ENCODE data around the gene ADGRL2. TPM values are rescaled to one million over a fixed set of nuclear protein-coding genes. Genes with fewer than 3 reads are reported as not detected.
"Not testable (repeated sequence)": the region's sequence is repeated elsewhere in the genome, so short reads cannot be mapped to it uniquely, and the experiment has no call there.

Gene ADGRL2
- total and polyA plus RNA-seq, 2 of the 4 experiments (the other 2 are of a cell fraction): 17.0 to 42.7 TPM

DNA sequence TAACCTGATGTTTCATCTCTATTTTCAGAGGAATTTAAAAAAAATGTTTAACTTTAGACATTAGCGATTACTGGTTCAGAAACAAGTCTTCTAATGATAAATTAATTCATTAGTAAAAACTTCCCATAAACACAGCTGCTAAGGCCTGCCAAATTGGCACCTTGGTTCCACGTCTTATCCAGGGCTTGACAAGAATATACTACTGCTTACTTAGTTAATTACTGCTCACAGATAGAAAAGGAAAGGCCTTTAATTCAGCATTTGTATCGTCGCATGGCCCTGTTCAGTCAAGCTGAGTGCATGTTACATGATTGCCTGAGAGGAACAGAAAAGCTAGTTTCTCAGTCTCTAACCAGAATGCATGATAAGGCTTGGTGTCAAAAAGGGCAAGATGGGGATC is 84.6 kb downstream of the ADGRL2 start:
- dilution Hi-C loops (cut with HindIII; ENCODE audit: low sequenced_read_pairs, unreplicated experiment): no loop called here
- Histone ChIP-seq H2BK120ac (ENCODE audit: low read depth, low read length) (no peak overlapping the region), H4K5ac (ENCODE audit: low read depth, low read length) (no peak overlapping the region), H2AK9ac (replicated peaks; ENCODE audit: low read depth, low read length, poor library complexity) (no peak overlapping the region), H2AFZ (replicated peaks; ENCODE audit: low read length, poor library complexity) (no peak overlapping the region), H2BK5ac (ENCODE audit: low read depth, low read length, poor library complexity, severe bottlenecking) (no peak overlapping the region), H3K79me1 (ENCODE audit: low read depth in 1 of 2, low read length in 2 of 2) (no peaks in the 10 kb centered on the region), H3K4me3 (ENCODE audit: insufficient read depth, low read depth, low read length) (no peak overlapping the region), H4K20me1 (ENCODE audit: insufficient read depth, low read length) (no peaks in the 10 kb centered on the region), H3K9me1 (ENCODE audit: insufficient read depth, low read length) (no peaks in the 10 kb centered on the region), H3K56ac (ENCODE audit: extremely low read depth, insufficient read depth, low read length) (no peak overlapping the region), H4K8ac (ENCODE audit: low read depth in 2 of 2, low read length in 2 of 2) (no peak overlapping the region), H4K91ac (ENCODE audit: insufficient read depth, low read depth, low read length) (no peak overlapping the region), H3K9me3 (ENCODE audit: control insufficient read depth, insufficient read depth, low read length) (no peaks in the 10 kb centered on the region), H3K4me1 (ENCODE audit: control insufficient read depth, insufficient read depth, low read length) (peaks cover 2% of the 10 kb centered on the region; the same call in 1 of the 2 replicates), H3K14ac (replicated peaks; ENCODE audit: low read depth, low read length) (no peak overlapping the region), H2BK20ac (ENCODE audit: low read depth, low read length) (no peak overlapping the region), H2AK5ac (ENCODE audit: low read depth, low read length) (no peak overlapping the region), H3K27me3 (ENCODE audit: control insufficient read depth, insufficient read depth, low read length) (no peaks in the 10 kb centered on the region), H3K4ac (ENCODE audit: low read depth, low read length) (no peak overlapping the region), H3K23ac (ENCODE audit: low read depth, low read length) (no peak overlapping the region), H3K4me2 (ENCODE audit: low read depth, low read length) (no peak overlapping the region), H3K18ac (ENCODE audit: low read depth, low read length) (no peak overlapping the region), H2BK15ac (ENCODE audit: low read depth, low read length) (no peak overlapping the region), H3K36me3 (ENCODE audit: control insufficient read depth, insufficient read depth, low read length) (no peaks in the 10 kb centered on the region), H3K9ac (ENCODE audit: low read depth, low read length) (no peak overlapping the region), H3K27ac (ENCODE audit: insufficient read depth, low read length) (no peak overlapping the region)
- POLR2A ChIA-PET (ENCODE audit: unreplicated experiment): no interaction called here
- intact Hi-C loops (cut with micrococcal nuclease): no loop called here
- in situ Hi-C loops (cut with MboI; ENCODE audit: low sequenced_read_pairs): no loop called here
- TF ChIP-seq POLR2A (IDR thresholded peaks at IDR 0.05; ENCODE audit: low read depth, low read length) (no peak), FOS (IDR thresholded peaks at IDR 0.05; ENCODE audit: low read depth, low read length) (no peak), BHLHE40 (IDR thresholded peaks at IDR 0.05; ENCODE audit: low read depth, low read length) (no peak), MAZ (IDR thresholded peaks at IDR 0.05; ENCODE audit: borderline replicate concordance, low read depth, low read length) (no peak)
- TF ChIP-seq, protein P1, sequence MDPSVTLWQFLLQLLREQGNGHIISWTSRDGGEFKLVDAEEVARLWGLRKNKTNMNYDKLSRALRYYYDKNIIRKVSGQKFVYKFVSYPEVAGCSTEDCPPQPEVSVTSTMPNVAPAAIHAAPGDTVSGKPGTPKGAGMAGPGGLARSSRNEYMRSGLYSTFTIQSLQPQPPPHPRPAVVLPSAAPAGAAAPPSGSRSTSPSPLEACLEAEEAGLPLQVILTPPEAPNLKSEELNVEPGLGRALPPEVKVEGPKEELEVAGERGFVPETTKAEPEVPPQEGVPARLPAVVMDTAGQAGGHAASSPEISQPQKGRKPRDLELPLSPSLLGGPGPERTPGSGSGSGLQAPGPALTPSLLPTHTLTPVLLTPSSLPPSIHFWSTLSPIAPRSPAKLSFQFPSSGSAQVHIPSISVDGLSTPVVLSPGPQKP (IDR thresholded peaks at IDR 0.05; ENCODE audit: borderline replicate concordance, low read depth, low read length): no peak
- 100% methylated on average over 1 of the region's 4 CpGs; no CpG with 5 or more reads in 1 of the 2 experiments for WGBS, 2 experiments (ENCODE audit: extremely low coverage in 2 of 2, insufficient read length in 1 of 2)
- CTCF ChIA-PET: no interaction called here
- no TSS peak for BruUV-seq (replicated peaks)
- DNase-seq (no peak), ATAC-seq (ENCODE audit: low read depth) (no peak)

DNA sequence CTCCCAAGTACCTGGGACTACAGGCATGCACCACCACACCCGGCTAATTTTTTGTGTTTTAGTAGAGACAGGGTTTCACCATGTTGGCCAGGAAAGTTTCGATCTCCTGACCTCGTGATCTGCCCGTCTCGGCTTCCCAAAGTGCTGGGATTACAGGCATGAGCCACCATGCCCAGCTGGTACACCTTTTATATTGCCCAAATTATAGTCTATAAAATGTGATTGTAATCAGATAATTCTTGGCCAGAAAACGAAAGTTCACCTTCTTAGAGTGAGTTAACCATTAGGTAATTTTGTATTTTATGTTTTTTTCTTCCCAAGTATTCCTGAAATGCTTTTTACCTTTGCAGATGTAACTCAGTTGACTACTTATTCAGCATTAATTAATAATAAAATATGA is 85.6 kb downstream of the ADGRL2 start:
- CTCF ChIA-PET: interaction anchor here (1.2 kb wide), 1 partner anchor 9 kb away, joined by 3 read pairs; no protein-coding TSS in a partner anchor
- dilution Hi-C loops (cut with HindIII; ENCODE audit: low sequenced_read_pairs, unreplicated experiment); H2BK15ac ChIP-seq (ENCODE audit: low read depth, low read length); POLR2A ChIA-PET (ENCODE audit: unreplicated experiment); H2BK20ac ChIP-seq (ENCODE audit: low read depth, low read length); BruUV-seq (replicated peaks); H3K9ac ChIP-seq (ENCODE audit: low read depth, low read length); H3K4ac ChIP-seq (ENCODE audit: low read depth, low read length); H3K79me1 ChIP-seq (ENCODE audit: low read depth in 1 of 2, low read length in 2 of 2); H3K4me2 ChIP-seq (ENCODE audit: low read depth, low read length); H2BK5ac ChIP-seq (ENCODE audit: low read depth, low read length, poor library complexity, severe bottlenecking); H3K4me1 ChIP-seq (ENCODE audit: control insufficient read depth, insufficient read depth, low read length); H3K4me3 ChIP-seq (ENCODE audit: insufficient read depth, low read depth, low read length); H3K27ac ChIP-seq (ENCODE audit: insufficient read depth, low read length); H2BK120ac ChIP-seq (ENCODE audit: low read depth, low read length); DNase-seq; H3K36me3 ChIP-seq (ENCODE audit: control insufficient read depth, insufficient read depth, low read length); H3K14ac ChIP-seq (replicated peaks; ENCODE audit: low read depth, low read length); H4K5ac ChIP-seq (ENCODE audit: low read depth, low read length); H2AFZ ChIP-seq (replicated peaks; ENCODE audit: low read length, poor library complexity); H4K91ac ChIP-seq (ENCODE audit: insufficient read depth, low read depth, low read length); intact Hi-C loops (cut with micrococcal nuclease); in situ Hi-C loops (cut with MboI; ENCODE audit: low sequenced_read_pairs); H4K20me1 ChIP-seq (ENCODE audit: insufficient read depth, low read length); H3K18ac ChIP-seq (ENCODE audit: low read depth, low read length); H3K9me1 ChIP-seq (ENCODE audit: insufficient read depth, low read length); ATAC-seq (ENCODE audit: low read depth); H3K27me3 ChIP-seq (ENCODE audit: control insufficient read depth, insufficient read depth, low read length); H2AK5ac ChIP-seq (ENCODE audit: low read depth, low read length); H3K56ac ChIP-seq (ENCODE audit: extremely low read depth, insufficient read depth, low read length); H3K9me3 ChIP-seq (ENCODE audit: control insufficient read depth, insufficient read depth, low read length); H3K23ac ChIP-seq (ENCODE audit: low read depth, low read length); H2AK9ac ChIP-seq (replicated peaks; ENCODE audit: low read depth, low read length, poor library complexity); H4K8ac ChIP-seq (ENCODE audit: low read depth in 2 of 2, low read length in 2 of 2): not testable (repeated sequence)
- 67% methylated on average over 1 of the region's 6 CpGs; no CpG with 5 or more reads in 1 of the 2 experiments for WGBS, 2 experiments (ENCODE audit: extremely low coverage in 2 of 2, insufficient read length in 1 of 2)

All from IMR-90 (cell line).